GM04503 (cell line): ENCODE results near the gene PHKA1.
A peak's percentile ranks its signal among the peaks of the same experiment; 100 is the strongest.
"Not testable (repeated sequence)": the region's sequence is repeated elsewhere in the genome, so short reads cannot be mapped to it uniquely, and the experiment has no call there.

Experiments
- DNase-seq: peaks from one replicate; pipeline ENCODE4 v3.0.0-alpha.2; 2012; ENCODE audit warnings: low read depth

The PHKA1 gene

DNA sequence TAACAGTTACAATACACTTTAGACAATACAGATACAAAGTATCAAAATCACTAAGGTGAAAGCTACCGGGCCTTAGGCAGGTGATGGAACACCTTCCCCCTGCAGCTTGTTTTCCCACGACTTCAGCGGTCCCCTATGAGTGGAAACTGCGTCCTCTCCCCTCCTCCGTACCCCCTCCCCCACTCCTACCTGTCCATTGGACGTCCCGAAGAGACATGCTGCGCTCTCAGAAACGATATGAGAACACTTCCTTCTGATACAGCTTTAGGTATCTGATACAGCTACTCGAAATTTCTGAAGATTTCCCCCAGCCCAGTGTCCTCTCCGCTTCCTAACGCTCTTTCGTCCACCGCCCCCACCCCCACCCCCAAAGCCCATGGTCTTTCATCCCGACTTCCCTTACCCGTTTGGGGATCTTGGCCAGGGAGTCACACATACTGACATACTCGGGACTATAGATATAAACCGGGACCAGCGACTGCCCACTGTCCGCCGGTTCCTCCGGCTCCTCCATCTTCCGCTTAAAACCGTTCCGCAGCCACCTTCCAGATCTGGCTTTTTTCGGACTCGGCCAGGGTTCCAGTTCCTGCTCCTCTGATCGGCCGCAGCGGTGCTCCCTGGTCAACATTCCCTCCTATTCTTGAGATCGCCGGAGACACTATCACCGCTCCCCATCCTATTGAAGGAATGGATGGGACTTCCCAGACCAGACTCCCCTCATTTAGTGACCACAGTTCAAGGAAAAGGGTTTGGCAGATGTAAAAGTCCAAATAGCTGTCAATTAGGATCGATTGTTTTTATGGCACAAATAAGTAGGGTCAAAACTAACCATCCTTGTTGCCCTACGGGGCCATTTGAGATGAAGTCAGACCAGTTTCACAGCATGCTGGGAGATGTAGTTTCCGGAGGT lies 141.6 kb downstream of the PHKA1 start, which contains the start of gene HDAC8:
TSS of gene HDAC8 (minus strand) at position 596 of the 910 bp plus-strand sequence. CDS start at position 514, 82 bp downstream.
- DNase-seq: peak; percentile 47

DNA sequence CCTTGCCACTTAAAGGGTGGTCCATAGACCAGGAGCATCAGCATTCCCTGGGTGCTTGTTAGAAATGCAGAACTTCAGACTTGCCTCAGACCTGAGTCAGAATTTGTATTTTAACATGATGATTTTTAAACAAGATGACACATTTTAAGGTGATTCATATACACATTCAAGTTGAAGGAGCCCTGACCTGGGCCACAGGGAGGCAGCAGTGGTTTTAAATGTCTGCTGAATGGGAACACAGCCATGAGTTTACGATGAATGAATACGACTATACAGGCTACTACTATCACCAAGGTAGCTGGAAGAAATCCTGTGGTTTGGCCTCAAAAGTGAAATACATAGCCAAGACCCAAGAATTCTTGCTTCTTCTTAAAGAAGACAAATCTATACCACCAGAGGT lies 144.3 kb downstream of the PHKA1 start:
- no peak for DNase-seq

DNA sequence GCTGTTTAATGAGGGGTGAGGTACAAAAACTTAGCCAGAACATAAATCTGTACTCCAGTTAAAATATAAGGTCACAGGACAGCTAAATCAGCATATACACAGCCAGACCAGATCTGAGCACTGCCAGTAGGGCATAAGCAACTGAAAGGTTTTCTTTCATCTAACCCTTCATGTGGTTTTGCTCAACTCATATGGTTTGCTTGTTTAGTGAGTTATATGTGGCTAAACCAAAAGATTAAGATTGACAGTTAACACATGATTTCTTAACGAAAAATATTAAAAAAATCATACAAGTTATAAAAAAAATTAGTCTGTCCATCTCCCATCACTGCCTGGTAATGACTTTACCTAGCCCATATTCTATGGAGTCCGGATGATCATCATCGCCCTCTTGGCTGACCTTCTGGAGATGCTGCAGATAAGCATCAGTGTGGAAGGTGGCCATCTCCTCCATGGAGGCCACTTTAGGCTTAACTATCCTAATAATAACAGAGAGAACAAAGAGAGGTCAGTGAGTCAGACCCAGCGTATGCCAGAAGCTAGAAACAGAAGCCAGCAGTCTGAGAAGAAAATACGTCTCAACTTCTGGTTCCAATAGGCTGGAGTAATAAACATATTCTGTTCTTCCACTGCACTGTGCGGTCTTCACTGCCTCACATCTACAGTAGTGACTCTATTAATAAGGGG lies 145.6 kb downstream of the PHKA1 start:
- DNase-seq: no peak

DNA sequence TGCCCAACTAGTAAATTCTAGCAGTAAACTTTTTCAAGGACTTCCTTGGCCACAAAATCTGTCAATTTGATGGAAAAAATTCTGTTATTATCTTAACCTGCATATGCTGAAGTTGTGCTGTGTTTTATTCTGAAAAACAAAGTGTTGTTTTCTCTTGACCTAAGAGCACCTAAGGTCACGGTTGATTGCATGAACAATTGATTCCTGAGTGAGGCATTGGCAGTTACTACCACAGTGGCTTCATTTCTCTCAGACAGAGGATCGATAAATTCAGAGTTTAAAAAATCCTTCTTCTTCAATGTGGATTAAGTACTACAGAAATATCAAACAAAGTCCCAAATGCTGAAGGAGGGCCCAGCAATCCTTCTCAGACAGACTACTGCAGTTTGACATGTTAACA lies 147.7 kb downstream of the PHKA1 start:
- DNase-seq: no peak

DNA sequence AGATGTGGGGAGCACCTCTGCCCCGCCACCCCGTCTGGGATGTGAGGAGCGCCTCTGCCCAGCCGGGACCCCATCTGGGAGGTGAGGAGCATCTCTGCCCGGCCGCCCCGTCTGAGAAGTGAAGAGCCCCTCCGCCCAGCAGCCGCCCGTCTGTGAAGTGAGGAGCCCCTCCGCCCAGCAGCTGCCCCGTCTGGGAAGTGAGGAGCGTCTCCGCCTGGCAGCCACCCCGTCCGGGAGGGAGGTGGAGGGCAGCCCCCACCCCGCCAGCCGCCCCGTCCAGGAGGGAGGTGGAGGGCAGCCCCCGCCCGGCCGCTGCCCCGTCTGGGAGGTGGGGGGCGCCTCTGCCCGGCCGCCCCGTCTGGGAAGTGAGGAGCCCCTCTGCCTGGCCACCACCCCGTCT lies 154.5 kb downstream of the PHKA1 start:
- DNase-seq: not testable (repeated sequence)

DNA sequence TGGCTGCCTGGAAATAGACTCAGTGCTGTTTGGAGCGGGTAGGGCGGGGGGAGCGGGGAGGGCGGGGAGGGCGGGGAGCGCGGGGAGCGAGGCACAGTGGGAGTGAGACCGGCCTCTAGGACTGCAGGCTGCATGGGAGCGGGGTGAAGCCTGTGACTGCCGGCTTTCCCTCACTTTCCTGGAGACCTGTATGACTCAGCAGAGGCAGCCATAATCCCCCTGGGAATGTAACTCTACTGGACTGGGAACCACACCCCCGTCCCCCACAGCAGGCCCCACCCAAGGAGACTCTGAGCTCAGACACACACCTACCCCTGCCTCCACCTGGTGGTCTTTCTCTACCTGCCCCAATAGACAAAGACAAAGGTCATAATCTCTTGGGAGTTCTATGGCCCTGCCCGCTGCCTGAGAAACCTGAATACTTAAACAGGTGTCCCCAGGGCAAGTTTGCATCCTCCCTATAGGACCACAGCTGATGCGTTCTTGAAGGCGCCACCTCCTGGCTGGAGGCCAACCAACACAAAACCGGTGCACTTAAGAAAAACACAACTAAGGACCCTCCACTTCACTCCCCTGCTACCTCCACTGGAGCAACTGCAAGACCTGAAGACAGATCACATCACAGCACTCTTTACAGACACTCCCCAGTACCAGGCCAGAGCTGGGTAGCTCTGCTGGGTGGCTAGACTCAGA lies 159.5 kb downstream of the PHKA1 start:
- no peak for DNase-seq

DNA sequence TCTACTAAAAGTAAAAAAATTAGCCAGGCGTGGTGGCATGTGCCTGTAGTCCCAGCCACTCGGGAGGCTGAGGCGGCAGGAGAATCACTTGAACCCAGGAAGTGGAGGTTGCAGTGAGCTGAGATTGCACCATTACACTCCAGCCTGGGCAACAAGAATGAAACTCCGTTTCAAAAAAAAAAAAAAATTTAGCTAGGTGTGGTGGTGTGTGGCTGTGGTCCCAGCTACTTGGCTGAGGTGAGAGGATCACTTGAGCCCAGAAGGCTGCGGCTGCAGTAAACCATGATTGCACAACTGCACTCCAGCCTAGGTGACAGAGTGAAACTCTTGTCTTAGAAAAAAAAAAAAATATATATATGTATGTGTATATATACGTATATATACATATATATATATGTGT lies 161.7 kb downstream of the PHKA1 start:
- DNase-seq: not testable (repeated sequence)

DNA sequence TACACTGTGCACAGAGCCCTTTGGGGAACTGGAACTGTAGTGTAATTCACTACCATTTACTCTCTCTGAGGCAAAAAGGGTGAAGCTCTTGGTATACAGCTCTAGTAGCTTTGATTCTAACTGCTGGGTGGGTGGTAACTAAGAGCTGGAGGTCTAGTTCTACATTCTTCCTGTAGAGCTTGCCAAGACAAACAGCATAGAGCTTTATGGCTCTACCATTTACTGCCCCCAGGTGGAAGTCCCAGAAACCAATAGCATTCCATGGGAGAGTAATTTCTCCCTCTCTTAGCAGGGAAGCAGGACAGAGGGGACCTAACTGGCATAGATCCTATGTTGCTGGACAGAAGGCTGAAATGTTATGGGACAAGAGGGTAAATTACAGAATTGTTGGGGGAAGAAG lies 168.1 kb downstream of the PHKA1 start:
- no peak for DNase-seq

DNA sequence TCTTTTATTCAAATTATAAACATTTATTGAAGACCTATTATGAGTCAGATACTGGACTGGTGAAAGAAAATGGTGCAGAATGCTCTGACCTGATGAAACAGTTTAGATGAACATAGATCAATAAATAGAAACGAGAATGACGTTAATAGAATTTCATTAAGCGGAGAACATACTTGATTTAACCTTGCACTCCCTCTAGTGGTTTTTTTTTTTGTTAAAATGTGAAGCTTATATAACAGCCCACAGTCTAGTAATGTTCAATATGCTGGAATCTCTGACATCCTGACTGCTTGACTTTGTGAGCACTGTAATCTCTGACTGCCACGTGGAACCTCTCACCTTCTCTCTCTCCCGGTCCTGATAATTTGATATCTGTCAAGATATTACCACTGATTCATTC lies 173.8 kb downstream of the PHKA1 start:
- DNase-seq: no peak

DNA sequence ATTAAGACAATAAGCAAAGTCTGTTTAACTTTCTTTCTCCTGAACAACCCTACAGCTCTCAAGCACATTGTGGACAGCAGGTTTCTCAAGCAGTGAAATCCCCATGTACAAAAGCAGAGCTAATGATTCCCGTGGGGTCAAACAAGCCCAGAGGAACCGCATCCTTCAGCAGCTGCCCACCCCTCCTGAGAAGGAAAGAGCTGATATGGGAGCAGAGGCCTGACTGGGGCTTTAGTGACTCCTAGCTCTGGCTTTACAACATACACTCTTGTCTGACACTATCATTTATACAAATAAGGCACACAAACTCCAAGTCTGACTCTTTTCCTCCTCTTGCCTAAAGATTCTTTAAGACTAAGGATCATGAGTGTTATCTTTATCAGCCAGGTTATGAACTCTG lies 174.3 kb downstream of the PHKA1 start:
- DNase-seq: no peak

DNA sequence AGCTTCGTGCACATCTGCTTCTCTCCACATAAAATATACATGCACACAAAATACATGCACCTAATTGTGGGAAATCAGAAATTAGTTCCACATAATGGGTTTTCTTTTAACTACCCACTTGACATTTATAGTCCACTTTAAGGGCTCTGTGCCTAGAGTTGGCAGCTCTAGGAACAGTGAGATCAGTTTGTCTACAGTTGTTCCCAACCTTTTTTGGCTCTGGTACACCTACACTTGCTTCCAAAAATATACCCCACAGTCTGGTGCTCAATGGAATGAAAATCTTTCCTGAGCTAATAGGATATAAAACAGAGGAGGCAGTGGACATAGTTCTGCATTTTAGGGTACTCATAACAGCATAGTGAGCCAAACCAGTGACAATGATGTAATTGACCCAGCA lies 177.6 kb downstream of the PHKA1 start:
- DNase-seq: no peak

DNA sequence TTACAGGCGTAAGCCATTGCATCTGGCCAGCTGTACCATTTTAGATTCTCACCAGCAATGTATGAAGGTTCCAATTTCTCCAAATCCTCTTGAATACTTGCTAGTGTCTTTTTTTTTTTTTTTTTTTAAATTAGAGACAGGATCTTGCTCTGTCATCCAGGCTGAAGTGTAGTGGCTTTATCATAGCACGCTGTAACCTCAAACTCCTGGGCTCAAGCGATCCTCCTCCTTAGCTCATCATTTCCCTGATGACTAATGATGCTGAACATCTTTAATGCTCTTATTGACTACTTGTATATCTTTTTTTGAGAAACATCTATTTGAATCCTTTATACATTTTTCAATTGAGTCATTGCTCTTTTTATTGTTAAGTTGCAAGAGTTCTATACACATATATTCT lies 181.7 kb downstream of the PHKA1 start:
- no peak for DNase-seq
